Measurements from ENCODE around the gene SYNE3.

The SYNE3 gene

DNA sequence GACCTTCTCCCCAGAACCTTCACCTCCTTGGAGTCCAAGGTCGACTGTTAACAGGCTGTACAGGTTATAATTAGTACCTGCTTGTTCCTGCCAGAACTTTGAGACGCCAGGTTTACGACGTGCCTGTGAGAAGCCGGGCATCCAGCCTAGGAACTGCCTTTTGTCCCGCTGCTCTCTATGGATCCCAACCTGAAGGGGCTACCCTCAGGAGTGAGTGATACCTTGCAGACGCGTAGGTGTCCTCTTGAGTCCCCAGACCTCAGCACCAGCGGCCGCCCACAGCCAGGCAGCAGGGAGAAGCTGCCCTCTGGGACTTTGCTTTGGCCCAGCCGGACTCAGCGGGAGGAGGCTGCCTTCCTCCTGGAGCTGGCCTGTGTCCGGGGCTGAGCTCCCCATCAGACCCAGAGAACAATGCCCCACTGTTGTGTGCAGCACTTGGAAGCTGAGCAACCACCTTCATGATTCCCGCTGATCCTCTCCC lies 16.2 kb downstream of the SYNE3 start:
- no peak overlapping the region for H3K4me3 ChIP-seq (ENCODE audit: control insufficient read depth, low read depth, low read length)
- TF ChIP-seq, protein P1, sequence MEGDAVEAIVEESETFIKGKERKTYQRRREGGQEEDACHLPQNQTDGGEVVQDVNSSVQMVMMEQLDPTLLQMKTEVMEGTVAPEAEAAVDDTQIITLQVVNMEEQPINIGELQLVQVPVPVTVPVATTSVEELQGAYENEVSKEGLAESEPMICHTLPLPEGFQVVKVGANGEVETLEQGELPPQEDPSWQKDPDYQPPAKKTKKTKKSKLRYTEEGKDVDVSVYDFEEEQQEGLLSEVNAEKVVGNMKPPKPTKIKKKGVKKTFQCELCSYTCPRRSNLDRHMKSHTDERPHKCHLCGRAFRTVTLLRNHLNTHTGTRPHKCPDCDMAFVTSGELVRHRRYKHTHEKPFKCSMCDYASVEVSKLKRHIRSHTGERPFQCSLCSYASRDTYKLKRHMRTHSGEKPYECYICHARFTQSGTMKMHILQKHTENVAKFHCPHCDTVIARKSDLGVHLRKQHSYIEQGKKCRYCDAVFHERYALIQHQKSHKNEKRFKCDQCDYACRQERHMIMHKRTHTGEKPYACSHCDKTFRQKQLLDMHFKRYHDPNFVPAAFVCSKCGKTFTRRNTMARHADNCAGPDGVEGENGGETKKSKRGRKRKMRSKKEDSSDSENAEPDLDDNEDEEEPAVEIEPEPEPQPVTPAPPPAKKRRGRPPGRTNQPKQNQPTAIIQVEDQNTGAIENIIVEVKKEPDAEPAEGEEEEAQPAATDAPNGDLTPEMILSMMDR (conservative IDR thresholded peaks at IDR 0.05; ENCODE audit: control insufficient read depth, insufficient read depth, low read depth, low read length), result no peak
- DNase-seq (ENCODE audit: low read depth), result no peak

DNA sequence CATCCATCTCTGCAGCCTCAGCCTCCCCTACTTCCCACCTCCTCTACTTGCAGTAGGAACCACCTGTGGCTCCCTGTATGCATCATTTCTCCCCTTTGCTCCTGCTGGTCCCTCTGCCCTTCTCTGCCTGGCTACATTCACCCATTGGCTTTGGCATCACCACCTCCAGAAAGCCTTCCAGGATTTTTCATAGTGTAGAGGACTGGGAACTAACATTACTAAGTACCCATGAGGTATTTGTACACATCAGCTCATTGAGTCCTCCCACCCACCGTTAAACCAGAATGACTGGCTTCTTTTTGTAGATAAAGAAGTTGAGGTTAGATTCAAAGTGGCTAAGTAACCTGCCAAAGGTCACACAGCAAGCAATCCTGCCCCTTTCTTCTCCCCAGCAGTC lies 17.1 kb downstream of the SYNE3 start:
- TF ChIP-seq, protein P1 (conservative IDR thresholded peaks at IDR 0.05; ENCODE audit: control insufficient read depth, insufficient read depth, low read depth, low read length), result no peak
- no peak overlapping the region for H3K4me3 ChIP-seq (ENCODE audit: control insufficient read depth, low read depth, low read length)
- DNase-seq (ENCODE audit: low read depth), result no peak

DNA sequence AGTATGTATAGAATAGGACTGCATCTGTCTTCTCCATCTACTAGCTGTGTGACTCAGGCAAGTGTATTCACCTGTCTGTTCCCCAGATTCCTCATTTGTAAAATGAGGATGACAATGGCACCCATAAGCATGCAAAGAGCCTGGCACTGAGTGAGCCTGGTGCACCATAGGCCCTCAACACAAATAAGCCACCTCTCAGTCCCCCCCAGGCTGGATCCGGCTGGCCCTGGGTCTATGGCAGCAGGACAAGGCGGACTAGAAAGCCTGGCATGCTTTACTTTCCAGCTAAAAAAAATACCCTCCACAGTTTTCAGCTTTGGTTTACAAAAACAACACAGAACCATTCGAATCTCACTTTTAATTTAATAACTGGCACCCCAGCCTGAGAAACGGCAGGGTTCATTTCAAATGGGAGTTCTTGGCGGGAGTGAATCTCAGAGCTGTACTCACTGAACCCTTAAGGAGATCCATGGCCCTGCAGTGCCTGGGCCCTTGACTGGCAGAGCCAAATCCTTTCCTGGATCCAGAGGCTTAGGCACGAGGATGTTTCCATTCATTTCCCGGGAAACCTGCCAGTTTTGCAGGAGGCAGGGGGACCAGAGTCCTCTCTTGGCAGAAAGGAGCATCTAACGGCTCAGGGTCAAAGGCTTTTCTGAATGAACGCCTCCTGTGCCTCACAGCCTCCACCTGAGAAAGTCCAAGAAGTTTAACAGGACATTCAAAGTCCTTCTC lies 17.7 kb downstream of the SYNE3 start:
- TF ChIP-seq, protein P1 (conservative IDR thresholded peaks at IDR 0.05; ENCODE audit: control insufficient read depth, insufficient read depth, low read depth, low read length), result no peak
- no peak overlapping the region for H3K4me3 ChIP-seq (ENCODE audit: control insufficient read depth, low read depth, low read length)
- DNase-seq (ENCODE audit: low read depth), result peak; percentile 47

DNA sequence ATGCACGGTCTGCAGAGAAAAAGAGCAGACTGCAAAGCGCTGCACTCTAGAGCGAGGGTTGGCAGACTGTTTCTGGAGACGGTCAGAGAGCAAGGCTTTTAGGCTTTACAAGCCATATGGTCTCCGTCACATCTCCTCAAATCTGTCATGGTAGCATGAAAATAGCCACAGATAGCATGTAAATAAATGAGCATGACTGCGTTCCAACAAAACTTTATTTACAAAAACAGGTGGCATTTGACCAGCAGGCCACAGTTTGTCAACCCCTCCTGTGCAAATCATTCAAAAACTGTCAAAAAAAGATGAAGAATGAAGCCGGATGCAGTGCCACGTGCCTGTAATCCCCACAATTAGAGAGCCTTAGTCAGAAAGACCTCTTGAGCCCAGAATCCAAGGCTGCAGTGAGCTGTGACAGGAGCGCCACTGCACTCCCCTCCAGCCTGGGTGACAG lies 18.9 kb downstream of the SYNE3 start:
- TF ChIP-seq, protein P1 (conservative IDR thresholded peaks at IDR 0.05; ENCODE audit: control insufficient read depth, insufficient read depth, low read depth, low read length), result no peak
- DNase-seq (ENCODE audit: low read depth), result no peak
- H3K4me3 ChIP-seq (ENCODE audit: control insufficient read depth, low read depth, low read length), result no peak overlapping the region

DNA sequence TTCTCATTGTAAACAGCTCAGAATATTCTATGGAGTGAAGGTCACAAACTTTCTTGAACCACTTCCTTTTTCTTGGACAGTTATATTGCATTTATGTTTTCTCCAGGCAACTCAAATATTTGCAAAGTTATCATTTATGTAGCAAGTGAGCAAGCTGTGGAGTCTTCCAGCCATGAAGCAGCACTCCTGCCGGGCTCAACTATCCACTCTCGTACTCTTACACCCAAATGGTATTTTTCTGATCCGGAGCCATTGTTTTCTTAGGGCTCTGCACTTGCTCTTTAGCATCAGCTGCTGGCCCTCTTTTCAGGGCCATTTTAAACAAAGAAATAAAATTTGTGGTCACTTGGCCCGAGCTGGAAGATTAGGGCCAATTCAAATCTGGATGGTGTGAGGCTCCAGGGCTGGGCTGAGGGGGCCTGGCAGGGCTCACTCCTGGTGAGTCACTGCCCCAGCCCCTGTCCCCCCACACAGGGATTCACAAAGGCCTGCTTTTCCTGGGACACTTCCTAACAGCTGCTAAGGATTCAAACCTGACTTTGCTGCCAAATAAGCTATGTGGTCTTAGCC lies 19.7 kb downstream of the SYNE3 start:
- no peak overlapping the region for H3K4me3 ChIP-seq (ENCODE audit: control insufficient read depth, low read depth, low read length)
- TF ChIP-seq, protein P1 (conservative IDR thresholded peaks at IDR 0.05; ENCODE audit: control insufficient read depth, insufficient read depth, low read depth, low read length), result no peak
- peak; percentile 77 for DNase-seq (ENCODE audit: low read depth)

DNA sequence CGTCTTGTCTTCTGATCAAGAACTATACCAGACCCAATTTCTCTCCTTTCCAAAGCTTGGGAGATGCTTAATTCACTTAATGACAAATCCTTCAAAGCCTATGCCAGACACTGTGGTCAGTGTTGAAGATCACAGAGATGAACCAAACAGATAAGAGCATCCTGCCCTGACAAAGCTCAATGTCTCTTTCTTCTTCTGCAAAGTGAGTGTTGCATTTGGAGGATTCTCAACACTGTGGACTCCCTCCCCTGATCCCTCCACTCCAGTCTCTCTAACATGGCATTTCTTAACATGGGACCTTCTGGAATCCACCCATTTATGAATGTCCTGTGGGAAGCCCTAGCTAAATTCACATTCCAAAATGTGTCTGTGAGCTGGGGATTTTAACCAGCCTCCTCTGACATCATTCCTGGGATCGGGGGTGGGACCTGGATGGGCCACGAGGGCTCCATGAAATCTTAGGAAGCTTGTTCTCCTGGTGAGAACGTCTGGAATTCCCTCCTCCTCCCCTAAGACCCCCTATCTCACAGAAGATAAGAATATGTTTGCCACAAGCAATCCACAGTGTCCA lies 20.3 kb downstream of the SYNE3 start:
- TF ChIP-seq, protein P1 (conservative IDR thresholded peaks at IDR 0.05; ENCODE audit: control insufficient read depth, insufficient read depth, low read depth, low read length), result no peak
- no peak for DNase-seq (ENCODE audit: low read depth)
- no peak overlapping the region for H3K4me3 ChIP-seq (ENCODE audit: control insufficient read depth, low read depth, low read length)

Measured in fibroblast of mammary gland (primary cell).